CD4-positive, alpha-beta T cell treated with Interleukin-10 for 1 hour (primary cell): ENCODE measurements around the gene PAGE4.
A peak's percentile ranks its signal among the peaks of the same experiment; 100 is the strongest.

Source experiments
- DNase-seq: peaks from one replicate; pipeline ENCODE4 v3.0.0-alpha.2; 2020

The PAGE4 gene

GRCh38 chrX:49877397-49878101 lies 48.4 kb downstream of the PAGE4 start:
- DNase-seq: no peak

- no peak for DNase-seq
Measured at GRCh38 chrX:49878128-49878833, 49.2 kb downstream of the PAGE4 start.

GRCh38 chrX:49878834-49879655 lies 49.9 kb downstream of the PAGE4 start, which contains the start of gene USP27X:
Gene USP27X, plus strand, starts transcription at chrX:49879484. Its CDS starts 824 bp downstream, at chrX:49880308.
- DNase-seq: peak; percentile 89

GRCh38 chrX:49879656-49880277 lies 50.7 kb downstream of the PAGE4 start:
- DNase-seq: no peak

GRCh38 chrX:49880668-49881067 lies 51.6 kb downstream of the PAGE4 start:
- no peak for DNase-seq
